Liver (tissue), 3 donors: ENCODE data around the gene TCF12.

Experiments
- EGR1 ChIP-seq, 2 donors: IDR thresholded peaks; 2 replicates each; pipeline ENCODE4 v1.6.1; 2016 to 2018; ENCODE audit warnings: antibody characterized with exemption in 2 of 2, low read depth in 2 of 2
- HNF4G ChIP-seq: IDR thresholded peaks from 2 replicates; pipeline ENCODE4 v1.6.1; 2016; ENCODE audit warnings: antibody characterized with exemption
- NR2F2 ChIP-seq: IDR thresholded peaks from 2 replicates; pipeline ENCODE4 v1.6.1; 2016; ENCODE audit warnings: antibody characterized with exemption
- RAD21 ChIP-seq, 2 donors: IDR thresholded peaks; 2 replicates each; pipeline ENCODE4 v1.6.1; 2016; ENCODE audit warnings: antibody characterized with exemption in 2 of 2, mild to moderate bottlenecking in 2 of 2
- REST ChIP-seq: IDR thresholded peaks from 2 replicates; pipeline ENCODE4 v1.6.1; 2016; ENCODE audit warnings: antibody characterized with exemption, mild to moderate bottlenecking
- SP1 ChIP-seq: IDR thresholded peaks from 2 replicates; pipeline ENCODE4 v1.6.1; 2018; ENCODE audit warnings: antibody characterized with exemption, mild to moderate bottlenecking
- TF ChIP-seq, protein P1 (sequence below): IDR thresholded peaks from 2 replicates; pipeline ENCODE4 v1.6.1; 2016; ENCODE audit warnings: antibody characterized with exemption
- TF ChIP-seq, protein P2 (sequence below): fragments of 150-350 bp; IDR thresholded peaks from 2 replicates; pipeline ENCODE4 v1.5.1; 2017; ENCODE audit warnings: improper control_type of control experiment, low read depth, low read length; ENCODE audit not compliant: missing input control
- TF ChIP-seq, protein P3 (sequence below): IDR thresholded peaks from 2 replicates; pipeline ENCODE4 v1.6.1; 2016; ENCODE audit warnings: antibody characterized with exemption
- TF ChIP-seq, protein P4 (sequence below): IDR thresholded peaks from 2 replicates; pipeline ENCODE4 v1.6.1; 2016; ENCODE audit warnings: antibody characterized with exemption
- donor health status: healthy.
- donor health status: healthy.

DNA sequence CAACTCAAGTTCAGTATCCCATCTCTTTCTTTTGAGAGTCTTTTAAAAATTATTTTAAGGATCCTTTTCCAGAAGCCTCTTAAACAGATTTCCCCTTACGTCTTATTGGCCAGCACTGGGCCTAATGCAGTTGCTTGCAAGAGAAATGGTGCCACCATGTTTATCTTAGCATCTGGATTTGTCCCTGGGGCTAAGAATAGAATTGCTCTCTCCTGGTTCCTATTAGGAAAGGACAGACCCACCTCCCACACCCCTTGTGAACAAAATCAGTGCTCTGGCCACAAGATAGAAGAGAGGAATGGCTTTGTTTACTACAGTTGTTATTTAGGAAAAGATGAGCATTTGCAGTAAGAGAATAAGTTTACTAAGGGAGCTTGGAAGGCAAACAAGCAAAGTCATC is 329.6 kb downstream of the TCF12 start:
- TF ChIP-seq EGR1 (IDR thresholded peaks at IDR 0.05; ENCODE audit: low read depth in 2 of 2): no peak
- TF ChIP-seq, protein P1, sequence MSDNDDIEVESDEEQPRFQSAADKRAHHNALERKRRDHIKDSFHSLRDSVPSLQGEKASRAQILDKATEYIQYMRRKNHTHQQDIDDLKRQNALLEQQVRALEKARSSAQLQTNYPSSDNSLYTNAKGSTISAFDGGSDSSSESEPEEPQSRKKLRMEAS: no peak
- TF ChIP-seq, protein P2, sequence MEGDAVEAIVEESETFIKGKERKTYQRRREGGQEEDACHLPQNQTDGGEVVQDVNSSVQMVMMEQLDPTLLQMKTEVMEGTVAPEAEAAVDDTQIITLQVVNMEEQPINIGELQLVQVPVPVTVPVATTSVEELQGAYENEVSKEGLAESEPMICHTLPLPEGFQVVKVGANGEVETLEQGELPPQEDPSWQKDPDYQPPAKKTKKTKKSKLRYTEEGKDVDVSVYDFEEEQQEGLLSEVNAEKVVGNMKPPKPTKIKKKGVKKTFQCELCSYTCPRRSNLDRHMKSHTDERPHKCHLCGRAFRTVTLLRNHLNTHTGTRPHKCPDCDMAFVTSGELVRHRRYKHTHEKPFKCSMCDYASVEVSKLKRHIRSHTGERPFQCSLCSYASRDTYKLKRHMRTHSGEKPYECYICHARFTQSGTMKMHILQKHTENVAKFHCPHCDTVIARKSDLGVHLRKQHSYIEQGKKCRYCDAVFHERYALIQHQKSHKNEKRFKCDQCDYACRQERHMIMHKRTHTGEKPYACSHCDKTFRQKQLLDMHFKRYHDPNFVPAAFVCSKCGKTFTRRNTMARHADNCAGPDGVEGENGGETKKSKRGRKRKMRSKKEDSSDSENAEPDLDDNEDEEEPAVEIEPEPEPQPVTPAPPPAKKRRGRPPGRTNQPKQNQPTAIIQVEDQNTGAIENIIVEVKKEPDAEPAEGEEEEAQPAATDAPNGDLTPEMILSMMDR: no peak
- TF ChIP-seq, protein P3, sequence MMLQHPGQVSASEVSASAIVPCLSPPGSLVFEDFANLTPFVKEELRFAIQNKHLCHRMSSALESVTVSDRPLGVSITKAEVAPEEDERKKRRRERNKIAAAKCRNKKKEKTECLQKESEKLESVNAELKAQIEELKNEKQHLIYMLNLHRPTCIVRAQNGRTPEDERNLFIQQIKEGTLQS: no peak
- no peak for TF ChIP-seq NR2F2
- no peak for TF ChIP-seq RAD21 (IDR thresholded peaks at IDR 0.05)
- TF ChIP-seq HNF4G: no peak
- TF ChIP-seq REST: no peak
- TF ChIP-seq SP1: no peak
- TF ChIP-seq, protein P4, sequence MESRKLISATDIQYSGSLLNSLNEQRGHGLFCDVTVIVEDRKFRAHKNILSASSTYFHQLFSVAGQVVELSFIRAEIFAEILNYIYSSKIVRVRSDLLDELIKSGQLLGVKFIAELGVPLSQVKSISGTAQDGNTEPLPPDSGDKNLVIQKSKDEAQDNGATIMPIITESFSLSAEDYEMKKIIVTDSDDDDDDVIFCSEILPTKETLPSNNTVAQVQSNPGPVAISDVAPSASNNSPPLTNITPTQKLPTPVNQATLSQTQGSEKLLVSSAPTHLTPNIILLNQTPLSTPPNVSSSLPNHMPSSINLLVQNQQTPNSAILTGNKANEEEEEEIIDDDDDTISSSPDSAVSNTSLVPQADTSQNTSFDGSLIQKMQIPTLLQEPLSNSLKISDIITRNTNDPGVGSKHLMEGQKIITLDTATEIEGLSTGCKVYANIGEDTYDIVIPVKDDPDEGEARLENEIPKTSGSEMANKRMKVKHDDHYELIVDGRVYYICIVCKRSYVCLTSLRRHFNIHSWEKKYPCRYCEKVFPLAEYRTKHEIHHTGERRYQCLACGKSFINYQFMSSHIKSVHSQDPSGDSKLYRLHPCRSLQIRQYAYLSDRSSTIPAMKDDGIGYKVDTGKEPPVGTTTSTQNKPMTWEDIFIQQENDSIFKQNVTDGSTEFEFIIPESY: no peak
